ENCODE measurements around the gene KDM2A.

Gene KDM2A

DNA sequence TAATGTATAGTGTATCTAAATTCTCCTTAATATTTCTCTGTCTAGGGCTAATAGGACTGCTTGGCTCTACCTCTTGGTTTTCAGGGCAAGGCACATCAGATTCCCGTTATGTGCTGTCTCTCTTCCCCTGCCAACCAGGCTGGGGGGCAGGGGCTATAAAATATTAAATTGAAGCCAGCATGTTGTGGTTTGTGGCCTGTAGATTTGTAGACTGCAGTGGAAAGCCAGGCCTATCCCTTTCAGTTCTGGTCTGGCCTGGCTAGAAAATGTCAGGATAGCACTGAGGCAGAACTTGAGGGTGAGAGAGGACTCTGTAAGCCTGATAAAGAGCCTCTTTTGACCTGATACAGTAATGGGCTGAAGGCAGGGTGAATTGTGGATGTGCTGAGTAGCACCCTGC, 132.8 kb downstream of the KDM2A start:
- no peak for DNase-seq (ENCODE audit: low read depth)
- TF ChIP-seq, protein P1, sequence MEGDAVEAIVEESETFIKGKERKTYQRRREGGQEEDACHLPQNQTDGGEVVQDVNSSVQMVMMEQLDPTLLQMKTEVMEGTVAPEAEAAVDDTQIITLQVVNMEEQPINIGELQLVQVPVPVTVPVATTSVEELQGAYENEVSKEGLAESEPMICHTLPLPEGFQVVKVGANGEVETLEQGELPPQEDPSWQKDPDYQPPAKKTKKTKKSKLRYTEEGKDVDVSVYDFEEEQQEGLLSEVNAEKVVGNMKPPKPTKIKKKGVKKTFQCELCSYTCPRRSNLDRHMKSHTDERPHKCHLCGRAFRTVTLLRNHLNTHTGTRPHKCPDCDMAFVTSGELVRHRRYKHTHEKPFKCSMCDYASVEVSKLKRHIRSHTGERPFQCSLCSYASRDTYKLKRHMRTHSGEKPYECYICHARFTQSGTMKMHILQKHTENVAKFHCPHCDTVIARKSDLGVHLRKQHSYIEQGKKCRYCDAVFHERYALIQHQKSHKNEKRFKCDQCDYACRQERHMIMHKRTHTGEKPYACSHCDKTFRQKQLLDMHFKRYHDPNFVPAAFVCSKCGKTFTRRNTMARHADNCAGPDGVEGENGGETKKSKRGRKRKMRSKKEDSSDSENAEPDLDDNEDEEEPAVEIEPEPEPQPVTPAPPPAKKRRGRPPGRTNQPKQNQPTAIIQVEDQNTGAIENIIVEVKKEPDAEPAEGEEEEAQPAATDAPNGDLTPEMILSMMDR (IDR thresholded peaks at IDR 0.05; ENCODE audit: insufficient read depth, low read depth, low read length, missing control alignments): no peak
- H3K4me3 ChIP-seq (ENCODE audit: low read depth, low read length): no peak overlapping the region

DNA sequence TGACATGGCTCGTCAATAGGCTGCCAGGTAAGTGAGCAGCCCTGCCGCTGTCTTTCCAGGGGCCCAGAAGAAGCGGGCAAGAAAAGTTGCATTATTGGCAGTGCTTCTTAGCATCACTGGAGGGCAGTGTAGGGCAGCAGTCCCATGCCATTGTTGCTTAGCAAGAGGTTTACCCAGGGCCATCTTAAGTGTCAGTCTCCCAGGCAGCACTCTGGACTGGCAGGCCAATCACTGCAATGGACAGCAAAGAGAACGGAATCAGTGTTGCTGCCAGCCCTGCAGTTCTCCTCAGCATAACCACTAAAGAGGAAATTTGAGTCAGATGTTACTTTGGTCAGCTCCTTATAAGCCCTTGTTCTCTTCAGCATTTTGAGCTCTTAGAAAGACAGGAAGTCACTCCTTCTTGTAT, 133.8 kb downstream of the KDM2A start:
- TF ChIP-seq, protein P1 (IDR thresholded peaks at IDR 0.05; ENCODE audit: insufficient read depth, low read depth, low read length, missing control alignments): peak; percentile 27
- H3K4me3 ChIP-seq (ENCODE audit: low read depth, low read length): no peak overlapping the region
- DNase-seq (ENCODE audit: low read depth): peak; percentile 61

DNA sequence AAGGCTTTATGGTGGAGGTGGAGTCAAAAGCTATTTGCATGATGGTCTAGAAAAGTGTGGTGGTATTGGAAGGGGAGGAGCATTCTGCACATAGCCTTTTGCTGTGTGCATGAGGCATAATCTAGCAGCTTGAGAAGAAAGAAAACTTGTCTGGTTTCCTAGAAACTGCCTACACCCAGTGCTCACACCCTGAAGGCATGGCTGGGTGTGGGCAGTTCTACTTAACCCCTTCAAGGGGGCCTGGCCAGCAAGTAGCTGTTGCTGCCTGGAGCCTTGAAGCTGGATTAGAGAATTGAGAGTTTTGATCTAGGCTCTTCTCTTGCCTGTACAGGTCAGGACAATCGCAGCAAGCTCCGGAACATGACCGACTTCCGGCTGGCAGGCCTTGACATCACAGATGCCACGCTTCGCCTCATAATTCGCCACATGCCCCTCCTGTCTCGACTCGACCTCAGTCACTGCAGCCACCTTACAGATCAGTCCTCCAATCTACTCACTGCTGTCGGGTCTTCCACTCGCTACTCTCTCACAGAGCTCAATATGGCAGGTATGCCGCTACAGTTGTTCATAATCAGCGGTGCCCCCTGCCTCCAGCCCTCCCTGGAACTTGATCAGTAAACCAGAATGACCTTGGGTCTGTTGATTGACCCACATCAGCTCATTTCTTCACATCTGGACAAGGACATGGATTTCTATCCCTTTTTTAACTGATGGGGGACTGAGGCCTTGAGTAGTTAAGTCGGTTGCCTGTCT, 135.0 kb downstream of the KDM2A start:
- peak; percentile 33 for DNase-seq (ENCODE audit: low read depth)
- no peak overlapping the region for H3K4me3 ChIP-seq (ENCODE audit: low read depth, low read length)
- TF ChIP-seq, protein P1 (IDR thresholded peaks at IDR 0.05; ENCODE audit: insufficient read depth, low read depth, low read length, missing control alignments): no peak

DNA sequence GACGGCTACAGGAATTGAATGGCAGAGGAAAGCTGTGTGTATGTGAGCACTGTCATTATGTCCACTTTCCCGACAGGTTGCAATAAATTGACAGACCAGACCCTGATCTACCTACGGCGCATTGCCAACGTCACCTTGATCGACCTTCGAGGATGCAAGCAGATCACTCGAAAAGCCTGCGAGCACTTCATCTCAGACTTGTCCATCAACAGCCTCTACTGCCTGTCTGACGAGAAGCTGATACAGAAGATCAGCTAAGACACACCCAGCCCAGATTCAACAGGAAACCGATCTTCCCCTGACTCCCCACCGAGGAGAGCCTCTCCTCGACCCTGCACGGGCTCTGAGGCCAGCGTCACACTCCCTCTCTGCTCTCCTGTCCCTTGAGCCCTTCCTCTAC, 135.7 kb downstream of the KDM2A start:
- no peak overlapping the region for H3K4me3 ChIP-seq (ENCODE audit: low read depth, low read length)
- peak; percentile 2 for DNase-seq (ENCODE audit: low read depth)
- TF ChIP-seq, protein P1 (IDR thresholded peaks at IDR 0.05; ENCODE audit: insufficient read depth, low read depth, low read length, missing control alignments): no peak

DNA sequence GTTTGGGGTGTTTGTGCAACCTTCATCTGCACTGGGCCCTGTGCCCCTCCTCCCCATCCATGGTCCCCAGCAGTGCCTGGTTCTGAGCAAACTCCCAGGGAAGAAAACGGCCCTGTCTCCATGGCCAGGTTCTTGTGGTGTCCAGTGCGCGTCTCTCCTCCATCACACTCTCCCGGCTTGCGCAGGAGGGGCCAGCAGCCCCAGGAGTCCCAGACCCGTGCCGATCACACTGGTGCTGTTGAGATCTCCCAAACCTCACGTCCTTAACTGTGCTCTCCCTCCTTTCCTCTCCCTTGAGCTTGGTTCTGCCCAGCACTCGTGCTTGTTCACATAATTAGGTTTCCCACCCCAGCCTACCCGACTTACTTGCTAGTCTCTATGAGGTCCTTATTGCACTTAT, 136.3 kb downstream of the KDM2A start:
- DNase-seq (ENCODE audit: low read depth): peak; percentile 3
- TF ChIP-seq, protein P1 (IDR thresholded peaks at IDR 0.05; ENCODE audit: insufficient read depth, low read depth, low read length, missing control alignments): no peak
- no peak overlapping the region for H3K4me3 ChIP-seq (ENCODE audit: low read depth, low read length)

GRCh38 chr11:67255864-67256263, 136.8 kb downstream of the KDM2A start:
- no peak for DNase-seq (ENCODE audit: low read depth)
- TF ChIP-seq, protein P1 (IDR thresholded peaks at IDR 0.05; ENCODE audit: insufficient read depth, low read depth, low read length, missing control alignments): no peak
- H3K4me3 ChIP-seq (ENCODE audit: low read depth, low read length): no peak overlapping the region
